Measurements from ENCODE around the gene CENPW. TPM values are rescaled to one million over a fixed set of nuclear protein-coding genes. Genes with fewer than 3 reads are reported as not detected.

CENPW gene
- total RNA-seq, 2 experiments from 2014 or later: 22.1 to 76.9 TPM

DNA sequence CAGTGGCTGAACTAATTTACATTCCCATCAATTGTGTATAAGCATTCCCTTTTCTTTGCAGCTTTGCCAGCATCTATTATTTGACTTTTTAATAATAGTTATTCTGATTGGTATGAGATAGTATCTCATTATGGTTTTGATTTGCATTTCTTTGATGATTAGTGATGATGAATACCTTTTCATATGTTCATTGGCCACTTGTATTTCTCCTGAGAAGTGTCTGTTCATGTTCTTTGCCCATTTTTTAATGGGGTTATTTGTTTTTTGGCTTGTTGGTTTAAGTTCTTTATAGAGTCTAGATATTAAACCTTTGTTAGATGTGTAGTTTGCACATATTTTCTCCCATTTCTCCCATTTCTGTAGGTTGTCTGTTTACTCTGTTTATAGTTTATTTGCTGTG is 16.6 kb downstream of the CENPW start:
- Histone ChIP-seq H3K27ac (ENCODE audit: low read depth, low read length, poor library complexity, severe bottlenecking) (no peak overlapping the region), H2AFZ (ENCODE audit: low read length) (no peak overlapping the region), H3K36me3 (ENCODE audit: insufficient read depth, low read length) (peaks cover 9% of the 10 kb centered on the region; the same call in 1 of the 2 replicates), H3K4me3 (ENCODE audit: low read depth, low read length, poor library complexity, severe bottlenecking) (no peak overlapping the region), H3K4me1 (ENCODE audit: insufficient read depth, low read length, poor library complexity, severe bottlenecking) (peaks cover 7% of the 10 kb centered on the region), H4K20me1 (ENCODE audit: insufficient read depth, low read length) (no peaks in the 10 kb centered on the region), H3K9me2 (ENCODE audit: insufficient read depth, low read length) (no peaks in the 10 kb centered on the region), H3K9me3 (ENCODE audit: low read length) (peaks cover 10% of the 10 kb centered on the region; the same call in 1 of the 2 replicates), H3K4me2 (ENCODE audit: low read length) (no peak overlapping the region), H3K79me2 (ENCODE audit: insufficient read depth, low read depth, low read length) (no peaks in the 10 kb centered on the region; the same call in 1 of the 2 replicates)
- DNase-seq (ENCODE audit: low spot score): no peak
- BruUV-seq (replicated peaks): no TSS peak
- POLR2A ChIA-PET: no interaction called here
- TF ChIP-seq, protein P1, sequence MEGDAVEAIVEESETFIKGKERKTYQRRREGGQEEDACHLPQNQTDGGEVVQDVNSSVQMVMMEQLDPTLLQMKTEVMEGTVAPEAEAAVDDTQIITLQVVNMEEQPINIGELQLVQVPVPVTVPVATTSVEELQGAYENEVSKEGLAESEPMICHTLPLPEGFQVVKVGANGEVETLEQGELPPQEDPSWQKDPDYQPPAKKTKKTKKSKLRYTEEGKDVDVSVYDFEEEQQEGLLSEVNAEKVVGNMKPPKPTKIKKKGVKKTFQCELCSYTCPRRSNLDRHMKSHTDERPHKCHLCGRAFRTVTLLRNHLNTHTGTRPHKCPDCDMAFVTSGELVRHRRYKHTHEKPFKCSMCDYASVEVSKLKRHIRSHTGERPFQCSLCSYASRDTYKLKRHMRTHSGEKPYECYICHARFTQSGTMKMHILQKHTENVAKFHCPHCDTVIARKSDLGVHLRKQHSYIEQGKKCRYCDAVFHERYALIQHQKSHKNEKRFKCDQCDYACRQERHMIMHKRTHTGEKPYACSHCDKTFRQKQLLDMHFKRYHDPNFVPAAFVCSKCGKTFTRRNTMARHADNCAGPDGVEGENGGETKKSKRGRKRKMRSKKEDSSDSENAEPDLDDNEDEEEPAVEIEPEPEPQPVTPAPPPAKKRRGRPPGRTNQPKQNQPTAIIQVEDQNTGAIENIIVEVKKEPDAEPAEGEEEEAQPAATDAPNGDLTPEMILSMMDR (conservative IDR thresholded peaks at IDR 0.05; ENCODE audit: low read length): no peak
- TF ChIP-seq EZH2phosphoT487 (IDR thresholded peaks at IDR 0.05; ENCODE audit: borderline replicate concordance, low read depth, low read length): no peak
- CTCF ChIA-PET (ENCODE audit: unreplicated experiment): no interaction called here
- intact Hi-C loops (cut with micrococcal nuclease; ENCODE audit: unreplicated experiment): no loop called here

DNA sequence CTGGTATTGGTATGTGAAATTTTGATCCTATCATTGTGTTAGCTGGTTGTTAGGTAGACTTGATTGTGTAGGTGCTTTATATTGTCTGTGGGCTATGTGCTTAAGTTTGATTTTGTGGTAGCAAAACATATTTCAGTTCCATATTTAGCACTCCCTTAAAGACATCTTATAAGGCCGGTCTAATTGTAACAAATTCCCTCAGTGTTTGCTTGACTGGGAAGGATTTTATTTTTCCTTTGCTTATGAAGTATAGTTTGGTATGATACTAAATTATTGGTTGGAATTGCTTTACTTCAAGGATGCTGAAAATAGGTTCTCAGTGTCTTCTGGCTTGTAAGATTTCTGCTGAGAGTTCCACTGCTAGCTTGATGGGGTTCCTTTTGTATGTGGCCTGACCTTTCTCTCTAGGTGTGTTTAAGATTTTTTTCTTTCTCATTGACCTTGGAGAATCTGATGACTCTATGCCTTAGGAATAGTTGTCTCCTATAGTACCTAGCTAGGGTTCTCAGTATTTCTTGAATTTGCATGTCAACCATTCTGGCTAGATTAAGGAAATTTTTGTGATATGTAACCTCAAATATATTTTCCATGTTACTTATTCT is 20.1 kb downstream of the CENPW start:
- CTCF ChIA-PET (ENCODE audit: unreplicated experiment): no interaction called here
- H3K27ac ChIP-seq (ENCODE audit: low read depth, low read length, poor library complexity, severe bottlenecking): no peak overlapping the region
- H3K79me2 ChIP-seq (ENCODE audit: insufficient read depth, low read depth, low read length): no peaks in the 10 kb centered on the region; the same call in 1 of the 2 replicates
- no peak overlapping the region for H3K4me2 ChIP-seq (ENCODE audit: low read length)
- no peak overlapping the region for H3K4me3 ChIP-seq (ENCODE audit: low read depth, low read length, poor library complexity, severe bottlenecking)
- H3K9me3 ChIP-seq (ENCODE audit: low read length): peaks cover 10% of the 10 kb centered on the region; the same call in 1 of the 2 replicates
- POLR2A ChIA-PET: interaction anchor here (0.6 to 1.2 kb wide), 3 partner anchors 18 to 1343 kb away, joined by 3 to 5 read pairs (median 4); no protein-coding TSS in a partner anchor
- intact Hi-C loops (cut with micrococcal nuclease; ENCODE audit: unreplicated experiment): no loop called here
- no TSS peak for BruUV-seq (replicated peaks)
- TF ChIP-seq, protein P1 (conservative IDR thresholded peaks at IDR 0.05; ENCODE audit: low read length): no peak
- TF ChIP-seq EZH2phosphoT487 (IDR thresholded peaks at IDR 0.05; ENCODE audit: borderline replicate concordance, low read depth, low read length): no peak
- no peaks in the 10 kb centered on the region for H4K20me1 ChIP-seq (ENCODE audit: insufficient read depth, low read length)
- H3K4me1 ChIP-seq (ENCODE audit: insufficient read depth, low read length, poor library complexity, severe bottlenecking): peaks cover 7% of the 10 kb centered on the region
- DNase-seq (ENCODE audit: low spot score): no peak
- H3K36me3 ChIP-seq (ENCODE audit: insufficient read depth, low read length): peaks cover 9% of the 10 kb centered on the region; the same call in 1 of the 2 replicates
- H3K9me2 ChIP-seq (ENCODE audit: insufficient read depth, low read length): no peaks in the 10 kb centered on the region
- H2AFZ ChIP-seq (ENCODE audit: low read length): no peak overlapping the region

DNA sequence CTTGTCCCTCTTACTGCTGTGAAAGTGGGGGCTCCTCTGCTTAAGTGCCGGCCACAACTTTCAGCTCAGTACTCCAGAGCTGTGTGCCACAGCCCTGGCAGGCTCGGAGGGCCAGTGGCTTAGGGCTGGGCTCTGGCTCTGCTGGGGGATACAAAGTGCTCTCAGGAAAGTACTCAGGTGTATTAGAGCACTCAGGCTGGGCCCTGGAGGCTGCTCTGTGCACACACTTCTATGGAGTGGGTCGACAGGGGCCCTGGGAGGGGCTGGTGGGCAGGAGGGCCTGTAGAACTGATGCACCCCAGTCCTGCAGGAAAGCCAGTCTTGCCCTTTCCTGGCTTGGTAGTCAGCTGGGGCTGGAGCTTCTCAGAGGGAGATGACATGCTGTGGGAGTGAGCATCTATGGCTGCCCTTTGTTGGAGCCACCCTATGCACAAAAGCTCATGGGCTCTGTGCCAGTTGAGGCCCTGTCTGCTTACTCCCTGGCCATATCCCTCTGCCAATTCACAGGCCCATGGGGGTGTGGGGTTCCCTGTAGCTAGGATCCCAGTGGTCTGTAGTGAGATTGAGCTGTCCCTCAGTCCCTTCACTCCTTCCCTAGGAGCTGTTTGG is 22.0 kb downstream of the CENPW start:
- Histone ChIP-seq H3K4me2 (ENCODE audit: low read length) (no peak overlapping the region), H3K36me3 (ENCODE audit: insufficient read depth, low read length) (peaks cover 6% of the 10 kb centered on the region; the same call in 1 of the 2 replicates), H3K79me2 (ENCODE audit: insufficient read depth, low read depth, low read length) (no peaks in the 10 kb centered on the region; the same call in 1 of the 2 replicates), H2AFZ (ENCODE audit: low read length) (no peak overlapping the region), H4K20me1 (ENCODE audit: insufficient read depth, low read length) (no peaks in the 10 kb centered on the region), H3K9me2 (ENCODE audit: insufficient read depth, low read length) (no peaks in the 10 kb centered on the region), H3K9me3 (ENCODE audit: low read length) (peaks cover 3% of the 10 kb centered on the region; the same call in 1 of the 2 replicates), H3K4me1 (ENCODE audit: insufficient read depth, low read length, poor library complexity, severe bottlenecking) (peaks cover 7% of the 10 kb centered on the region), H3K27ac (ENCODE audit: low read depth, low read length, poor library complexity, severe bottlenecking) (no peak overlapping the region), H3K4me3 (ENCODE audit: low read depth, low read length, poor library complexity, severe bottlenecking) (no peak overlapping the region)
- ChIA-PET POLR2A (interaction anchor here (0.6 to 1.7 kb wide), 2 partner anchors 19 to 63 kb away, joined by 3 to 7 read pairs; no protein-coding TSS in a partner anchor), CTCF (ENCODE audit: unreplicated experiment) (no interaction called here)
- DNase-seq (ENCODE audit: low spot score): no peak
- no TSS peak for BruUV-seq (replicated peaks)
- TF ChIP-seq, protein P1 (conservative IDR thresholded peaks at IDR 0.05; ENCODE audit: low read length): no peak
- no peak for TF ChIP-seq EZH2phosphoT487 (IDR thresholded peaks at IDR 0.05; ENCODE audit: borderline replicate concordance, low read depth, low read length)
- intact Hi-C loops (cut with micrococcal nuclease; ENCODE audit: unreplicated experiment): no loop called here

Data from OCI-LY7 (cell line).